CD4-positive, alpha-beta T cell treated with Interleukin-4 for 1 hour (primary cell): ENCODE results near the gene GART.

Experiments used
- DNase-seq, 2 donors: peaks; one replicate each; pipeline ENCODE4 v3.0.0-alpha.2; 2020 to 2022

GART gene

DNA sequence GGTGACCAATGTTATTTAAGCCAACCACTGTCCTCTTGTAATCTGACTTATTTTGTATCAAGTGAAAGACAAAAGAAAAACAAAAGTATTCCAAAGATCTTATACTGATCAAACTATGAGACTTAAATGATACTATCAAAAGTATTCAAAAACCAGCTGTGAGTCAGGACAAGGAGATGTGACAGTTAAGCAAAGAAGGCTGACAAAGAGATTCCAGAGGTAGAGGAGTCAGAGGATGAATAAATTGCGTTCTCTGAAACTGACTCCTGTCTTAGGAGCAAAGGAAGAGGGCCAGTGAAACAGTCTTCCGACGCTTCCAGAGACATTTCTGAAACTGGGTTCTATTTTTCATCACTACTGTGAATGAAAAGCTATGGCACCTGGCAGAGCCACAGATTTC lies 83.1 kb downstream of the GART start:
- no peak for DNase-seq

DNA sequence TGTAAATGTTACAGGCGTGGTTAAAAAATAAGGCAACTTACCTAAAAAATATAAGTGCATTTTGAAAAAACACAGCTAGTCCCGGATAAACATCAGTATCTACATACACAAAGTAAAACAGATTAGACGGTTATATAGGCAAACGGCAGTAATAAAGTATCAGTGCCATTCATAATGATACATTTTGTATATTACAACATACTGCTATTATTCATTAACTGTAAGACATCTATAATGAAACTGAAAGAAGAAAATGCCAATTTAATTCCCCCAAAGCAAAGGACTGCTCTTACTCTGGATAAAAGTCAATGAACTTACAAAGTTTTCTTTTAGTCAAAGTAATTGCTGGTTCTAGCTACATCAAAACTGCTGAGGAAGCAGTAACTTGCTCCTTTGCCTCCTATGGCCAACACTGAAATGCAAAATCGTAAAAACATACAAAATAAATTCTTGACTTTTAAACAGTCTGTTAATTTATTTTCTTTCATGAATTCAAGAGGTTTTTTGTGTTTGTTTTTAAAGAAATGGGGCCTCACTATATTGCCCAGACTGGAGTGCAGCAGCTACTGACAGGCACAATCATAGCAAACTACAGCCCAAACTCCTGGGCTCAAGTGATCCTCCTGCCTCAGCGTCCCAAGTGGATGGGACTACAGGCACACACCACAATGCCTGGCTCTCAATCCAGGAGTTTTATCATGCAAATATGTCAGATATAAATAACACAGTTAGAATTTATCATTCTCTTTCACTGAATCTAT lies 86.1 kb downstream of the GART start:
- DNase-seq = no peak
